HG03066 (cell line): ENCODE data around the gene EZR.

Source experiments
- ATAC-seq: cut with Tn5 transposase; IDR thresholded peaks from one replicate; pipeline ENCODE4 v1.9.1; 2021; ENCODE audit warnings: low read depth; ENCODE audit not compliant: unreplicated experiment

The EZR gene

GRCh38 chr6:158764183-158764849 lies 54.9 kb downstream of the EZR start:
- no peak for ATAC-seq

GRCh38 chr6:158763434-158764182 lies 55.6 kb downstream of the EZR start:
- ATAC-seq = no peak

GRCh38 chr6:158762787-158763433 lies 56.3 kb downstream of the EZR start:
- ATAC-seq = no peak

- no peak for ATAC-seq
Measured at GRCh38 chr6:158761746-158762145, 57.4 kb downstream of the EZR start.

GRCh38 chr6:158760618-158761250 lies 58.4 kb downstream of the EZR start:
- no peak for ATAC-seq

- ATAC-seq = no peak
Measured at GRCh38 chr6:158759966-158760617, 59.1 kb downstream of the EZR start.

- ATAC-seq = no peak
Measured at GRCh38 chr6:158758941-158759479, 60.2 kb downstream of the EZR start.

- no peak for ATAC-seq
Measured at GRCh38 chr6:158758451-158758860, 60.7 kb downstream of the EZR start.

GRCh38 chr6:158757753-158758090 lies 61.4 kb downstream of the EZR start:
- no peak for ATAC-seq

GRCh38 chr6:158756977-158757752 lies 62.0 kb downstream of the EZR start:
- no peak for ATAC-seq

- no peak for ATAC-seq
Measured at GRCh38 chr6:158756126-158756525, 63.0 kb downstream of the EZR start.

- ATAC-seq = no peak
Measured at GRCh38 chr6:158755636-158756035, 63.5 kb downstream of the EZR start.

GRCh38 chr6:158754738-158755137 lies 64.4 kb downstream of the EZR start:
- ATAC-seq = no peak

GRCh38 chr6:158753811-158754210 lies 65.4 kb downstream of the EZR start:
- no peak for ATAC-seq

GRCh38 chr6:158752613-158753012 lies 66.6 kb downstream of the EZR start:
- ATAC-seq = no peak

- ATAC-seq = no peak
Measured at GRCh38 chr6:158751921-158752320, 67.2 kb downstream of the EZR start.

GRCh38 chr6:158751224-158751623 lies 67.9 kb downstream of the EZR start:
- no peak for ATAC-seq

- no peak for ATAC-seq
Measured at GRCh38 chr6:158744986-158745430, 74.2 kb downstream of the EZR start.

GRCh38 chr6:158743033-158743651 lies 76.0 kb downstream of the EZR start:
- no peak for ATAC-seq
